Gastrocnemius medialis (tissue), 4 donors: ENCODE data around the gene P4HA2. TPM values are rescaled to one million over a fixed set of nuclear protein-coding genes. Genes with fewer than 3 reads are reported as not detected.

Experiments used
- ATAC-seq, 2 donors: fragments of 150-250 bp; one replicate each; pipeline ENCODE4 v1.9.1; 2016
- DNase-seq, 2 donors: peaks; one replicate each; pipeline ENCODE4 v3.0.0-alpha.2; 2019
- H3K27ac ChIP-seq, 4 donors: fragments of 200-600 bp; sonication (generic); 1 replicate in 1 of 4; 2 replicates in 3 of 4; pipeline ENCODE4 v1.5.1; 2016 to 2018; ENCODE audit warnings: mild to moderate bottlenecking in 2 of 4, moderate library complexity in 1 of 4
- H3K27me3 ChIP-seq, 3 donors: fragments of 200-600 bp; sonication (generic) in 2 of 3; 1 replicate in 1 of 3; 2 replicates in 2 of 3; pipeline versions ENCODE4 v1.5.1 to v1.6.0; 2016 to 2019; ENCODE audit warnings: mild to moderate bottlenecking in 1 of 3, moderate library complexity in 1 of 3
- H3K36me3 ChIP-seq, 2 donors: fragments of 200-600 bp; sonication (generic) in 1 of 2; one replicate each; pipeline ENCODE4 v1.5.1; 2017 to 2018
- H3K4me1 ChIP-seq, 2 donors: fragments of 200-600 bp; sonication (generic) in 1 of 2; one replicate each; pipeline ENCODE4 v1.5.1; 2016 to 2017; ENCODE audit warnings: mild to moderate bottlenecking in 2 of 2
- H3K4me3 ChIP-seq, 4 donors: fragments of 200-600 bp; sonication (generic) in 3 of 4; 1 replicate in 1 of 4; 2 replicates in 3 of 4; pipeline ENCODE4 v1.5.1; 2016 to 2019; ENCODE audit warnings: mild to moderate bottlenecking in 2 of 4
- H3K9me3 ChIP-seq, 3 donors: fragments of 200-600 bp; sonication (generic) in 2 of 3; 1 replicate in 1 of 3; 2 replicates in 2 of 3; pipeline ENCODE4 v1.5.1; 2016 to 2019
- POLR2A ChIP-seq, 2 donors: fragments of 450-650 bp; IDR thresholded peaks; one replicate each; pipeline ENCODE4 v1.6.1; 2017; ENCODE audit warnings: antibody characterized with exemption in 2 of 2, mild to moderate bottlenecking in 2 of 2, moderate library complexity in 2 of 2
- in situ Hi-C, 4 donors: fragments of 200-750 bp; cut with MboI; loops; one replicate each; pipeline versions ENCODE4 v1.15.0 to v1.8.0; 2017; ENCODE audit warnings: low sequenced_read_pairs in 4 of 4
- intact Hi-C: fragments of 100-400 bp; cut with DNase I; formaldehyde crosslinking; loops from one replicate; pipeline ENCODE4 v1.15.1; 2023; ENCODE audit warnings: low total_unique reads
- total RNA-seq, 4 donors: library from RNA; depleted of rRNA; stranded (reverse); fragments of >200 nt; gene quantifications; one replicate each; pipeline versions ENCODE4 v1.1.0 to v1.2.3, GENCODE V29; 2016
- TF ChIP-seq, protein P1 (sequence below), 5 experiments: fragments of 450-650 bp in 3 of 5; fragments of 200-600 bp in 2 of 5; sonication (generic) in 2 of 5; IDR thresholded peaks in 4 of 5; conservative IDR thresholded peaks in 1 of 5; 1 replicate in 4 of 5; 2 replicates in 1 of 5; pipeline ENCODE4 v1.5.1; 2016 to 2019; ENCODE audit warnings: antibody characterized with exemption in 5 of 5, mild to moderate bottlenecking in 3 of 5, moderate library complexity in 3 of 5

The P4HA2 gene
- total RNA-seq, 4 donors from 2014 or later, result 5.8 to 15.7 (median 10.3) TPM

DNA sequence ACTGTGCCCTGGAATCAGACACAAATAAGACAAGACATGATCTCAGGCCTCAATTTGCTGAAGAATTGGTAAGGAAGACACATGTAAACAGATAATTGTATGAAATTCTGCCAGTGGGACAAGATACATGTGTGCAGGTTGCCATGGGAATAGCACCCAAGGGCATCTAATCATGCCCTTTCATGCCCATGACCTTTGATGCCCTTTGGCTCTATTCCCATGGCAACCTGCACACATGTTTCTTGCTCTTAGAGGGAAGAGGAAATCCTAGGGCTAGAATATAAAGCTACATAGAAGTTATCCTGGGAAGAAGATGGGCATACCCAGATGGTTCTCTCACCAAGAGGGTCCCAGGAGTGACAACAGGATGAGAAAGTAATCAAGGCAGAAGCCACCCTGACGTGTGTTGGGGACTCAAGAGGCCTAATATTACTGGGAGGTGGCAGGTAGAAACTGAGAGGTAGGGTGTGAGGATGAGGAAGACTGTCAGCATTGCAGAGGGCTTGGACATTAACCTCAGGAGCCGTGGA lies 34.4 kb downstream of the P4HA2 start:
- no peak for TF ChIP-seq POLR2A (IDR thresholded peaks at IDR 0.05)
- TF ChIP-seq, protein P1, sequence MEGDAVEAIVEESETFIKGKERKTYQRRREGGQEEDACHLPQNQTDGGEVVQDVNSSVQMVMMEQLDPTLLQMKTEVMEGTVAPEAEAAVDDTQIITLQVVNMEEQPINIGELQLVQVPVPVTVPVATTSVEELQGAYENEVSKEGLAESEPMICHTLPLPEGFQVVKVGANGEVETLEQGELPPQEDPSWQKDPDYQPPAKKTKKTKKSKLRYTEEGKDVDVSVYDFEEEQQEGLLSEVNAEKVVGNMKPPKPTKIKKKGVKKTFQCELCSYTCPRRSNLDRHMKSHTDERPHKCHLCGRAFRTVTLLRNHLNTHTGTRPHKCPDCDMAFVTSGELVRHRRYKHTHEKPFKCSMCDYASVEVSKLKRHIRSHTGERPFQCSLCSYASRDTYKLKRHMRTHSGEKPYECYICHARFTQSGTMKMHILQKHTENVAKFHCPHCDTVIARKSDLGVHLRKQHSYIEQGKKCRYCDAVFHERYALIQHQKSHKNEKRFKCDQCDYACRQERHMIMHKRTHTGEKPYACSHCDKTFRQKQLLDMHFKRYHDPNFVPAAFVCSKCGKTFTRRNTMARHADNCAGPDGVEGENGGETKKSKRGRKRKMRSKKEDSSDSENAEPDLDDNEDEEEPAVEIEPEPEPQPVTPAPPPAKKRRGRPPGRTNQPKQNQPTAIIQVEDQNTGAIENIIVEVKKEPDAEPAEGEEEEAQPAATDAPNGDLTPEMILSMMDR (IDR thresholded peaks at IDR 0.05 in 4 of 5, conservative IDR thresholded peaks at IDR 0.05 in 1 of 5), result no peak
- Histone ChIP-seq H3K27me3 (no peaks in the 10 kb centered on the region), H3K27ac (no peak overlapping the region), H3K9me3 (no peaks in the 10 kb centered on the region), H3K4me1 (no peaks in the 10 kb centered on the region), H3K36me3 (peaks cover 0 to 18% of the 10 kb centered on the region in 2 donors), H3K4me3 (no peak overlapping the region)
- no peak for DNase-seq
- intact Hi-C loops, result loop anchor here (5.0 kb wide), 1 partner anchor 34 kb away; the partner anchor contains the start of gene P4HA2
- in situ Hi-C loops, result no loop called here
- ATAC-seq, result no peak

DNA sequence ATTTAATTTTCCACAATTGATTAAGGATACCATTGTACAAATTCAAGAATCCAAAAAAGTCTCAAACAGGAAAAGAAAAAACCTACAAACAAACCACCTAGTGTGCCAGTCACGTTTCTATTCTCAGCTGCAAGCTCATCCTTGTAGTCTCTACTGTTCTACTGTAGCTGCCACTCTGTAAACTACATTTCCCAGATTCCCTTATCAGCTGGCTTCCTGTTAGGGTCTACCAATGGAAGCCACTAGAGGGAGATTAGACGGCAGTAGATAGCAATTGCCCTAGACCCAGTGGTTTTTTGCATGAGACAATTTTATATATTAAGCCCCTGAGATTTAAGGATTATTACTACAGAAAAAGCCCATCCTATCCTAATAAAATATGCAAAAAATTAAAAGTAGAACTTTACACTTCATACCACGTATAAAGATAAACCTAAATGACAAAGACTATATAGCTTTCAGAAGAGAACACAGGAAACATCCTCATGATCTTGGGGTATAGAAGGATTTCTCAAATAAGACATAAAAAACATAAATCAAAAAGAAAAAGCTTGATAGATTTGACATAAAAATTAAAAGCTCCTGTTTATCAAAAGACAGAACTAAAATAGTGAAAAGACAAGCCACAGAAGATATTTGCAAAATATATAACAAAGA lies 37.4 kb downstream of the P4HA2 start:
- Histone ChIP-seq H3K36me3 (peaks cover 0 to 12% of the 10 kb centered on the region in 2 donors), H3K4me1 (no peaks in the 10 kb centered on the region), H3K27ac (peak overlapping the region in 1 of 4 donors; percentile 20), H3K27me3 (no peaks in the 10 kb centered on the region), H3K4me3 (no peak overlapping the region), H3K9me3 (no peaks in the 10 kb centered on the region)
- ATAC-seq, result peak; percentile 100
- intact Hi-C loops, result loop anchor here (5.0 kb wide), 1 partner anchor 37 kb away; the partner anchor contains the start of gene P4HA2
- in situ Hi-C loops, result no loop called here
- no peak for TF ChIP-seq POLR2A (IDR thresholded peaks at IDR 0.05)
- TF ChIP-seq, protein P1 (IDR thresholded peaks at IDR 0.05 in 4 of 5, conservative IDR thresholded peaks at IDR 0.05 in 1 of 5), result peak; percentile 56 to 83 (median 75)
- DNase-seq, result no peak

DNA sequence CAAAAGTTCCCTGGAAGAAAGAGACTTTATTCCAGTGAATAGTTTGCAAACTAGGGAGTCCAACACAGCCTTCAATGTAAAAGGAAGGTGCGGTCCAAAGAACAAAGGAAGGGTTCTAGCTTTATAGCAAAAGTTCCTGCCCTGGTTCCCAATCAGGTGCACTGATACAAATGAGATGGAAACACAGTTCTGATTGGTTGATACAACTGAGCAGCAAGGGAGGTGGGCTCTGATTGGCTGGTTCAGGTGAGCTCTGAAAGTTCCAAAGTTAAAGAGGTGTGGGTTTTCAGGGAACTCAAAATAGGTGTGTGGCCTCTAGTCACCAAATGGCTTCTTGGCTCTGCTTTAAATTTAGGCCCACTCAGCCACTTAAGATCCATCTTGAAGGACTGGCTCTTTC lies 43.1 kb downstream of the P4HA2 start:
- TF ChIP-seq, protein P1 (IDR thresholded peaks at IDR 0.05 in 4 of 5, conservative IDR thresholded peaks at IDR 0.05 in 1 of 5), result no peak
- no peak for TF ChIP-seq POLR2A (IDR thresholded peaks at IDR 0.05)
- no peaks in the 10 kb centered on the region for H3K36me3 ChIP-seq
- no peaks in the 10 kb centered on the region for H3K4me1 ChIP-seq
- H3K27ac ChIP-seq, result no peak overlapping the region
- in situ Hi-C loops (no loop called here), intact Hi-C loops (no loop called here)
- H3K4me3 ChIP-seq, result no peak overlapping the region
- ATAC-seq (no peak), DNase-seq (no peak)
- no peaks in the 10 kb centered on the region for H3K9me3 ChIP-seq
- no peaks in the 10 kb centered on the region for H3K27me3 ChIP-seq

DNA sequence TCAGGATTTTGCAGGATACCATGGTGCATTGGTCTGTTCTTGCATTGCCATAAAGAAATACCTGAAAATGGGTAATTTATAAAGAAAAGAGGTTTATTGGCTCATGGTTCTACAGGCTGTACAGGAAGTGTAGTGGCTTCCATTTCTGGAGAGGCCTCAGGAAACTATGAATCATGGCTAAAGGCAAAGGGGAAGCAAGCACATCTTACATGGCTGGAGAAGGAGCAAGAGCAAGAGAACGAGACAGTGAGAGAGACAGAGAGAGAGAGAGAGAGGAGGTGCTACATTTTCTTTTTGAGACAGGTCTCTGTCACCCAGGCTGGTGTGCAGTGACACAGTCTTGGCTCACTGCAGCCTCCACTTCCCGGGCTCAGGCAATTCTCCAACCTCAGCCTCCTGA lies 43.9 kb downstream of the P4HA2 start:
- Histone ChIP-seq H3K27ac (no peak overlapping the region), H3K36me3 (no peaks in the 10 kb centered on the region), H3K9me3 (no peaks in the 10 kb centered on the region), H3K27me3 (no peaks in the 10 kb centered on the region), H3K4me3 (no peak overlapping the region), H3K4me1 (no peaks in the 10 kb centered on the region)
- ATAC-seq (no peak), DNase-seq (no peak)
- intact Hi-C loops, result no loop called here
- TF ChIP-seq, protein P1 (IDR thresholded peaks at IDR 0.05 in 4 of 5, conservative IDR thresholded peaks at IDR 0.05 in 1 of 5), result no peak
- TF ChIP-seq POLR2A (IDR thresholded peaks at IDR 0.05), result no peak
- in situ Hi-C loops, result no loop called here
